ENCODE results near the gene PCYT1A.
"Not testable (repeated sequence)": the region's sequence is repeated elsewhere in the genome, so short reads cannot be mapped to it uniquely, and the experiment has no call there.

Gene PCYT1A

DNA sequence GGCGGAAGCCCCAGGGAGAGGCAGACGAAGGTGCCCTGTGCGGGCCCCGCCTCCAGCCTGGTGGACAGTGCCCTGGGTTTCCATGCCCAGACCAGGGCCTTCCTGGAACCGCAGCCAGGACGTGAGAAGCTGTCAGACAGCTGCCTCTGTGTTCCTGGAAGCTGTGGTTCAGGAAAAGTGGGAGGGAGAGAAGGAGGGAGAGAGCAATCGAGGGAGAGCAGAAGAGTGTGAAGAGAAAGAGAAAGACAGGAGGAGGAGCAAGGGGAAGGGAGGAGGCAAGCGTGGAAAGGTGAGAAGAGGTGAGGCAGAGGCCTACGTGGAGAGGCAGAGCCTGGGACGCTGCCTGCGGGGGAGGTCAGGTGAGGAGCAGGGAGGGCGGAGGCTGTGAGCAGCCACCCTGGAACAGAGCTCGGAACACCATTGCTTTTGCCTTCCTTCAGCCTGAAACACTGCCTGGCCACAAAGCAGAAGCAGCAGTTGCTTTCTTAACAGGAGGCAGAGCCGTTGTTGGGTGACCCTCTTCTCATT is 94.9 kb downstream of the PCYT1A start:
- no peak for DNase-seq (ENCODE audit: low read depth)

DNA sequence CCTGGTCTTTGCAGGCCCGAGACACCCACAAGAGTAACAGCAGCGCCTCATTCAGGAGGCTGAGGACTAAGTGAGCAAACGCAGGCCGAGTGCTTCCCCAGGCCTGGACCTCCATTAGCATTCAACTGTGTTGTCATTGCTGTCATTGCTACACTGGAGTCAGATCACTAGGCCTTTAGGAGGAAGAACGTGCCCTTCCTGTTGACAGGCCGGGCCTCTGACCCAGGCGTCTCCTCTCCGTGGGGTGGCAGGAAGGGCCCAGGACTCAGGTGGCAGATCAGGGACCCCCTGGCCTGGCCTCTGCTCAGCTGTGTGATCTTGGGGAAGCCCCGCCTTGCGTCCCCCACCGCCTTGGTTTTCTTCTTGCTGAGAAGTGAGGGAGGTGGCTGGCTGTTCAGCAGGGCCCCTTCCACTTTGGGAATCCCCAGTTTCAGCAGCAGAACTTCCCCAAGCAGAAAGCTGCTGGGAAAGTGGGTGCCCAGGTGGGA is 95.4 kb downstream of the PCYT1A start:
- no peak for DNase-seq (ENCODE audit: low read depth)

GRCh38 chr3:196189566-196190347 is 97.8 kb downstream of the PCYT1A start:
- no peak for DNase-seq (ENCODE audit: low read depth)

GRCh38 chr3:196186651-196187573 is 100.6 kb downstream of the PCYT1A start:
- DNase-seq (ENCODE audit: low read depth) = no peak

GRCh38 chr3:196184881-196185280 is 102.6 kb downstream of the PCYT1A start:
- DNase-seq (ENCODE audit: low read depth) = no peak

DNA sequence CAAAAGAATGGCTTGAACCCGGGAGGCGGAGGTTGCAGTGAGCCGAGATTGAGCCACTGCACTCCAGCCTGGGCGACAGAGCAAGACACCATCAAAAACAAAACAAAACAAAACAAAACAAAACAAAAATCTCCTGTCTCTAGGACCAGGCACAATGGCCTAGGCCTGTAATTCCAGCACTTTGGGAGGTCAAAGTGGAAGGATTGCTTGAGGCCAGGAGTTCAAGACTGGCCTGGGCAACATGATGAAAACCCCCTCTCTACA is 103.4 kb downstream of the PCYT1A start:
- DNase-seq (ENCODE audit: low read depth) = not testable (repeated sequence)

GRCh38 chr3:196181127-196181546 is 106.4 kb downstream of the PCYT1A start:
- DNase-seq (ENCODE audit: low read depth) = no peak

DNA sequence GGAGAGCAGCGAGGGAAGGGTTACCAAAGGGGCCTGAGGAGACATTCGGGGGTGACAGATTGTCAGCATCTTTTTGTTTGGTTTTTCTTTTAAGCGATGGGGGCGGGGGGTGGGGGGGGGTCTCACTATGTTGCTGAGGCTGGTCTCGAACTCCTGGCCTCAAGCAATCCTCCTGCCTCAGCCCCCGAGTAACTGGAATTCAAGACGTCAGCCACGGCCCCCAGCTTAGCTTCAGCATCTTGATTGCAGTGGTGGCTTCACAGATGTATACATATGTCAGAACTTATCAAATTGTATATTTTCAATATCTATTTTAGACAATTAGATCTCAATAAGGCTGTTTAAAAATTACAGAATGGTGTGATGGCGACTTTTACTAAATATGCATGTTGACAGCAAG is 107.2 kb downstream of the PCYT1A start:
- DNase-seq (ENCODE audit: low read depth) = no peak

Data from stimulated activated CD8-positive, alpha-beta memory T cell treated with anti-CD3 and anti-CD28 coated beads, Interleukin-15, amount 100 ng/mL, for 24 hours (primary cell).